Spleen (tissue), 11 donors: ENCODE results near the gene ASF1A. TPM values are rescaled to one million over a fixed set of nuclear protein-coding genes. Genes with fewer than 3 reads are reported as not detected.

Source experiments
- DNase-seq: peaks from one replicate; pipeline ENCODE4 v3.0.0-alpha.2; 2020
- H3K27ac ChIP-seq, 8 donors: fragments of 200-600 bp; sonication (generic) in 7 of 8; 1 replicate in 4 of 8; 2 replicates in 4 of 8; pipeline versions ENCODE4 v1.5.0 to v1.8.0; 2016 to 2021; ENCODE audit warnings: inconsistent platforms in 4 of 8, mild to moderate bottlenecking in 4 of 8, moderate library complexity in 1 of 8
- H3K27me3 ChIP-seq, 7 donors: fragments of 200-600 bp; sonication (generic) in 6 of 7; replicated peaks in 1 of 7; 1 replicate in 4 of 7; 2 replicates in 3 of 7; pipeline versions ENCODE4 v1.5.0 to v1.8.0; 2016 to 2021; ENCODE audit warnings: inconsistent platforms in 3 of 7, mild to moderate bottlenecking in 1 of 7
- H3K36me3 ChIP-seq, 6 donors: fragments of 200-600 bp; sonication (generic) in 5 of 6; 1 replicate in 4 of 6; 2 replicates in 2 of 6; pipeline versions ENCODE4 v1.5.0 to v1.8.0; 2016 to 2021; ENCODE audit warnings: inconsistent platforms in 2 of 6
- H3K4me1 ChIP-seq, 6 donors: fragments of 200-600 bp; sonication (generic) in 5 of 6; 1 replicate in 3 of 6; 2 replicates in 3 of 6; pipeline versions ENCODE4 v1.5.0 to v1.8.0; 2016 to 2021; ENCODE audit warnings: inconsistent platforms in 3 of 6
- H3K4me3 ChIP-seq, 8 donors: fragments of 200-600 bp; sonication (generic) in 7 of 8; 1 replicate in 4 of 8; 2 replicates in 4 of 8; pipeline versions ENCODE4 v1.5.0 to v1.8.0; 2016 to 2021; ENCODE audit warnings: inconsistent platforms in 4 of 8, mild to moderate bottlenecking in 4 of 8, moderate library complexity in 2 of 8
- H3K9me3 ChIP-seq, 8 donors: fragments of 200-600 bp; sonication (generic) in 7 of 8; 1 replicate in 4 of 8; 2 replicates in 4 of 8; pipeline versions ENCODE4 v1.5.0 to v1.8.0; 2016 to 2021; ENCODE audit warnings: inconsistent platforms in 4 of 8
- CTCF ChIP-seq, 11 experiments: fragments of 200-600 bp in 7 of 11; fragments of 450-650 bp in 4 of 11; sonication (generic) in 4 of 11; IDR thresholded peaks in 8 of 11; conservative IDR thresholded peaks in 3 of 11; 1 replicate in 7 of 11; 2 replicates in 4 of 11; pipeline versions ENCODE4 v1.4.0 to v1.8.0; 2016 to 2021; ENCODE audit warnings: antibody characterized with exemption in 11 of 11, inconsistent platforms in 4 of 11, mild to moderate bottlenecking in 1 of 11
- POLR2A ChIP-seq, 3 donors: fragments of 450-650 bp; IDR thresholded peaks; one replicate each; pipeline ENCODE4 v1.5.1; 2017; ENCODE audit warnings: antibody characterized with exemption in 3 of 3, mild to moderate bottlenecking in 1 of 3
- POLR2AphosphoS5 ChIP-seq, 3 donors: sonication (generic); formaldehyde crosslinking; IDR thresholded peaks; one replicate each; pipeline ENCODE4 v1.5.1; 2017; ENCODE audit warnings: antibody characterized with exemption in 3 of 3
- WGBS, 5 donors: extraction: QIAGEN DNeasy Blood & Tissue Kit in 3 of 5; methylation state at CpG; one replicate each; pipeline versions ENCODE4 v1.1.5 to v1.1.7; 2013 to 2018; 5-methylcytosine and 5-hydroxymethylcytosine counted together
- intact Hi-C: fragments of 100-400 bp; cut with DNase I; formaldehyde crosslinking; loops from one replicate; pipeline ENCODE4 v1.15.0; 2023; ENCODE audit warnings: low total_unique reads
- polyA plus RNA-seq, 3 donors: library from polyadenylated mRNA; stranded (reverse); fragments of 200-250 nt; gene quantifications; one replicate each; pipeline ENCODE4 v1.2.1, GENCODE V29; 2013
- total RNA-seq, 7 donors: library from RNA; depleted of rRNA in 3 of 7; stranded (reverse); fragments of >200 nt in 3 of 7; fragmentation: NEBNext Ultra II Directional in 4 of 7; extraction: Animal tissue kit (Norgen Biotek cat#: 25700) in 4 of 7; gene quantifications; one replicate each; pipeline versions ENCODE4 v1.1.0 to v1.2.1, GENCODE V29; 2016 to 2021
- donor health status: healthy with polysubstance abuse.
- donor health status: DM: no; HTN: no; CAD: no; lungs with moderate emphysema.
- donor health status: DM: no; HTN: no; CAD: no.
- donor health status: Bipolar disorder and iron deficiency.
- donor health status: healthy.
- donor health status: DM: no; HTN: no; CAD: no.
- donor health status: DM: yes; HTN: yes; CAD: no.

Gene ASF1A
- total and polyA plus RNA-seq, 10 donors, result 16.3 to 27.2 (median 17.2) TPM

- intact Hi-C loops, result no loop called here
- H3K4me3 ChIP-seq, result no peak overlapping the region
- H3K4me1 ChIP-seq, result peaks cover 0 to 53% (median 29%) of the 10 kb centered on the region in 6 donors
- H3K27me3 ChIP-seq, result no peaks in the 10 kb centered on the region
- 69 to 90% (median 81%) methylated on average over 2 of the region's 2 CpGs for WGBS, 5 donors
- no peaks in the 10 kb centered on the region for H3K9me3 ChIP-seq
- peaks cover 0 to 93% (median 38%) of the 10 kb centered on the region in 6 donors for H3K36me3 ChIP-seq
- no peak for DNase-seq
- H3K27ac ChIP-seq, result no peak overlapping the region
- TF ChIP-seq CTCF (IDR thresholded peaks at IDR 0.05 in 8 of 11, conservative IDR thresholded peaks at IDR 0.05 in 3 of 11) (no peak), POLR2A (IDR thresholded peaks at IDR 0.05) (no peak), POLR2AphosphoS5 (IDR thresholded peaks at IDR 0.05) (no peak)
Measured at GRCh38 chr6:118903138-118903537, 9.2 kb downstream of the ASF1A start.

- intact Hi-C loops, result no loop called here
- no peak overlapping the region for H3K4me3 ChIP-seq
- no peak for DNase-seq
- no peaks in the 10 kb centered on the region for H3K9me3 ChIP-seq
- H3K4me1 ChIP-seq, result peaks cover 0 to 47% (median 26%) of the 10 kb centered on the region in 6 donors
- no peak overlapping the region for H3K27ac ChIP-seq
- peaks cover 0 to 95% (median 43%) of the 10 kb centered on the region in 6 donors for H3K36me3 ChIP-seq
- WGBS, 5 donors, result 90 to 99% (median 94%) methylated on average over 6 of the region's 6 CpGs
- H3K27me3 ChIP-seq, result no peaks in the 10 kb centered on the region
- TF ChIP-seq POLR2A (IDR thresholded peaks at IDR 0.05) (no peak), POLR2AphosphoS5 (IDR thresholded peaks at IDR 0.05) (no peak), CTCF (IDR thresholded peaks at IDR 0.05 in 8 of 11, conservative IDR thresholded peaks at IDR 0.05 in 3 of 11) (no peak)
Measured at GRCh38 chr6:118903691-118904090, 9.7 kb downstream of the ASF1A start.

GRCh38 chr6:118905084-118905483 is 11.1 kb downstream of the ASF1A start:
- DNase-seq, result no peak
- TF ChIP-seq POLR2AphosphoS5 (IDR thresholded peaks at IDR 0.05) (no peak), CTCF (IDR thresholded peaks at IDR 0.05 in 8 of 11, conservative IDR thresholded peaks at IDR 0.05 in 3 of 11) (no peak), POLR2A (IDR thresholded peaks at IDR 0.05) (no peak)
- Histone ChIP-seq H3K27me3 (no peaks in the 10 kb centered on the region), H3K4me1 (peaks cover 0 to 33% (median 14%) of the 10 kb centered on the region in 6 donors), H3K27ac (no peak overlapping the region), H3K36me3 (peaks cover 0 to 97% (median 54%) of the 10 kb centered on the region in 6 donors), H3K4me3 (no peak overlapping the region), H3K9me3 (no peaks in the 10 kb centered on the region)
- intact Hi-C loops, result no loop called here

GRCh38 chr6:118905851-118906250 is 11.9 kb downstream of the ASF1A start:
- H3K27me3 ChIP-seq, result no peaks in the 10 kb centered on the region
- H3K9me3 ChIP-seq, result no peaks in the 10 kb centered on the region
- peaks cover 0 to 25% (median 8%) of the 10 kb centered on the region in 6 donors for H3K4me1 ChIP-seq
- WGBS, 5 donors, result 87 to 94% (median 92%) methylated on average over 4 of the region's 4 CpGs
- no peak for DNase-seq
- peaks cover 0 to 100% (median 61%) of the 10 kb centered on the region in 6 donors for H3K36me3 ChIP-seq
- no peak for TF ChIP-seq POLR2A (IDR thresholded peaks at IDR 0.05)
- TF ChIP-seq CTCF (IDR thresholded peaks at IDR 0.05 in 8 of 11, conservative IDR thresholded peaks at IDR 0.05 in 3 of 11), result no peak
- no peak for TF ChIP-seq POLR2AphosphoS5 (IDR thresholded peaks at IDR 0.05)
- no peak overlapping the region for H3K27ac ChIP-seq
- no peak overlapping the region for H3K4me3 ChIP-seq
- intact Hi-C loops, result no loop called here
